ENCODE measurements around the gene TWIST1. TPM values are rescaled to one million over a fixed set of nuclear protein-coding genes. Genes with fewer than 3 reads are reported as not detected.

The TWIST1 gene
- total and polyA plus RNA-seq, 9 donors: 4.6 to 24.5 (median 8.3) TPM

DNA sequence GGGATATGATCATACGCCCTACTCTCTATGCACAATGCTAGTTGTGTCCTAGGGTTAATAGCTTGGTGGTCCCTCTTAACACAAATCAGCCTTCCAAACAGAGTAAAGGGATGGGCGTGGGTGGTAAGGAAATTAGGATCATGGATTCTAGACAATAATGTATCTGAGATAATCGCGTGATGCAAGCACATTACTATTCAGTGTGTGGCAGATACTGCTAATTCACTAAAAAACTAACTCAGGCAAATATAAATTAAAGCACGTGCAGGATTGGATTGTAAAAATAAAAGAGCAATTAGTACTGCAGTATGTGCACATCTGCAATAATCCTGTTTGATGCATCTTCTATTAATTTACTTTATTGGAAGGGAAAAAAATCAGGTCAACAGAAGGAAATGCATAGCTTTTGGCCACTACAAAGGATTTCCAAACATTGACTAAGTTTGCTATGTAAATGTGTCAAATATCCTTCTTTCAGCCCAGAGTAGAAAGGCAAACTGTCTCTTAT lies 22.0 kb downstream of the TWIST1 start:
- no peak for DNase-seq
- Histone ChIP-seq H3K27ac (ENCODE audit: low read length) (no peak overlapping the region), H3K27me3 (ENCODE audit: control insufficient read depth, insufficient read depth, low read length) (no peaks in the 10 kb centered on the region), H3K4me3 (ENCODE audit: low read length) (no peak overlapping the region), H3K9me3 (replicated peaks; ENCODE audit: control insufficient read depth, low read depth, low read length) (no peaks in the 10 kb centered on the region), H3K36me3 (ENCODE audit: control insufficient read depth, insufficient read depth, low read length) (no peaks in the 10 kb centered on the region), H3K4me1 (ENCODE audit: control insufficient read depth, insufficient read depth, low read length) (no peaks in the 10 kb centered on the region)
- no CpG with 5 or more reads among the region's 5 CpGs for WGBS (ENCODE audit: insufficient coverage)

DNA sequence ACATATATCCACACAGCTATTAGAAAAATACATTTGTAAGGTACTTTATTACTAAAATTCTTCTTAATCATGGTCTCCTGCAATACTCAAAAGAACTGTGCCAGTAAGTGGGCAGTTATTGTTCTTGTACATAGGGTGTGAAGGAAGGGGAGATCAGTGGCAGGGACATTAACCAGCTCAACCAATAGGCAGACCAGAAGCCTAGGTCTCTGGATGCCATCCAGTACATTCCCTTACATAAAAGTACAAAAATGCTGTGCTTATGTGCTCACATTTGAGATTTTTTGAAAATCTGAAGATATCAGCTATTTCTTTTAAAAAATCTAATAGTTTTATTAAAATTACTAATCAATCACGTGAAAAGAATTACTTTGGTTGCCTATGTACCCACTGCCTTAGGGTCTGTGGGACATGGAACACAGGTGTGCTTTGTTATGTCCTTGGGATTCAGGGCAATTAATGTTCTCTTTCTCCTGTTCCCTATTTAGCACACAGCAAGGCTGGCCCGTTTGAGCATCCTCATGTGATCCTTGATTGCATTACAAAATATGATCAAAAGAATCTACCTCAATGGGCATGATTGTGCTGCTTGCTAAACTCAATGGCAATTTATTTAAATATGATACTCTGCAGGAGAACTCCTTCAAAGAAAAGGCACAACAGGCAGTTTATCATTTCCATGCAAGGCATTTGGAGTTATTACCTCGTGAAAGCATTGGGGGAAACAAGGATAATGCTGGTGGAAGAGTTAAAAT lies 22.7 kb downstream of the TWIST1 start:
- no peak overlapping the region for H3K4me3 ChIP-seq (ENCODE audit: low read length)
- H3K27me3 ChIP-seq (ENCODE audit: control insufficient read depth, insufficient read depth, low read length): no peaks in the 10 kb centered on the region
- no peak for DNase-seq
- H3K4me1 ChIP-seq (ENCODE audit: control insufficient read depth, insufficient read depth, low read length): no peaks in the 10 kb centered on the region
- no peak overlapping the region for H3K27ac ChIP-seq (ENCODE audit: low read length)
- H3K36me3 ChIP-seq (ENCODE audit: control insufficient read depth, insufficient read depth, low read length): no peaks in the 10 kb centered on the region
- WGBS (ENCODE audit: insufficient coverage): no CpG with 5 or more reads among the region's 3 CpGs
- H3K9me3 ChIP-seq (replicated peaks; ENCODE audit: control insufficient read depth, low read depth, low read length): no peaks in the 10 kb centered on the region

DNA sequence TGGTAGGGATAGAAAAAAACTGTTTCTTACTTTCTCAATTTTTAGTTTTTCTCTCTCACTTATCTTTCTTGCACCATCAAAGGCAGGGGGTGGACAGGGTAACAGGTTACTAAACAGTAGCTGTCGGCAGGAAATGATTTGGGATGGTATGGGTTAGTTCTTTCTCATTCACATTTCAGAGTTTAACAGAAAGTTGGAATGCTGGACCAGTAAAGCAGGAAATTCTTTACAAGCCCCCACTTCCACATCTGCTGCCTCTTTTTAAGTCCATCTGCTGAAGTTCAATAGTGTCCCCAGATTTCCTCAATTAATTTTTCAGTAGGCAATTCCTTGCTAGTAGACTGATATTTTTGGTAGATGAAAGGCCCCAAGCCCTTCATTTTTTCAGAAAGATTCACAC lies 23.3 kb downstream of the TWIST1 start:
- no CpG with 5 or more reads among the region's 1 CpG for WGBS (ENCODE audit: insufficient coverage)
- H3K9me3 ChIP-seq (replicated peaks; ENCODE audit: control insufficient read depth, low read depth, low read length): no peaks in the 10 kb centered on the region

DNA sequence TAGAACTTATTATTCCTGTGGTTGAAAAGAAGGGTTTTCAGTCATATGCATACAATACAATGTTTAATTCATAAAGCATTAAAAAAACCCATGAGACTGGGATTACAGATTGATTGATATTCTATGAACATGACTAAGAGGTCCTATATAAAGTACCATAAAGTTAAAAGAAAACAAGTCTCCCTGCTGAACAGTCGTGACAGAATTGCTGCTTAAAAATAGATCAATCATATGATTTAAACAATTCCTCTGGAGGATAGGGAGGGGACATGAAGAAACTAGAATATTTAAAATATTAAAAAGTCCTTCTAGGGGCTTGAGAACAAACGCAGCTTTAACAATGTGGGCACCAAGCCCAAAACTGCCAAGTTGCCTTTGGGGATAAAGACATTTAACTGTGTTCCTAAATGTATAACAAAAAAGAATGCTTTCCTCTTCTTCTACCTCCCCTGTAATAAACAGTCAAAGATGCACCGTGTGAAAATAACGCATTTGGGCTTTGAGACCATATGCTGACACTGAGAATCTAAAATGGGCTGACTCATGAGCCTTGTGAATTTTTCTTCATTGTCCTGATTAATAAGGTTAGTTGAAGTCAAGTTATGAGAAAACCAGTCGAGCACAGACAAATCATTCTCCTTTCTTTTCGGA lies 25.8 kb downstream of the TWIST1 start:
- Histone ChIP-seq H3K27me3 (ENCODE audit: control insufficient read depth, insufficient read depth, low read length) (no peaks in the 10 kb centered on the region), H3K36me3 (ENCODE audit: control insufficient read depth, insufficient read depth, low read length) (no peaks in the 10 kb centered on the region), H3K27ac (ENCODE audit: low read length) (no peak overlapping the region), H3K9me3 (replicated peaks; ENCODE audit: control insufficient read depth, low read depth, low read length) (no peaks in the 10 kb centered on the region), H3K4me3 (ENCODE audit: low read length) (no peak overlapping the region), H3K4me1 (ENCODE audit: control insufficient read depth, insufficient read depth, low read length) (no peaks in the 10 kb centered on the region)
- no CpG with 5 or more reads among the region's 6 CpGs for WGBS (ENCODE audit: insufficient coverage)
- no peak for DNase-seq

More for the DNA sequence above, 23.3 kb downstream of the TWIST1 start:
- Histone ChIP-seq H3K27ac (ENCODE audit: low read length) (no peak overlapping the region), H3K36me3 (ENCODE audit: control insufficient read depth, insufficient read depth, low read length) (no peaks in the 10 kb centered on the region), H3K4me1 (ENCODE audit: control insufficient read depth, insufficient read depth, low read length) (no peaks in the 10 kb centered on the region), H3K27me3 (ENCODE audit: control insufficient read depth, insufficient read depth, low read length) (no peaks in the 10 kb centered on the region), H3K4me3 (ENCODE audit: low read length) (no peak overlapping the region)
- DNase-seq: no peak

DNA sequence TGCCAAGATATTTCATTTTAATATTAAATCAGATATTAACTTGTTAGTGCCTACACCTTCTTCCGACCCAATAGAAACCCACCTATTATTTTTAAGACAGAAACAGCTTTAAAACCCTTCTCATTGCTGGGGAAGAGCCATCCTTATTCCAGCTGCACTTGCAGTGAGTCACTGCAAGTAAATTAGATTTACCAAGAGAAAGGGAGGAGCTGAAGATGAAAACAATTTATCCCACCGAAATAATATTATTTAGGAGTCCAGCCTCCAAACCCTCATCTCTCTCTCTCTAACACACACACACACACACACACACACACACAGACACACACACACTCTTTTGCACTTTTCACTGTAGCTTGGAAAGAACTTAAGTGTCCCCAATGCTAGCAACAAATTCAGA lies 26.9 kb downstream of the TWIST1 start:
- Histone ChIP-seq H3K36me3 (ENCODE audit: control insufficient read depth, insufficient read depth, low read length) (no peaks in the 10 kb centered on the region), H3K27ac (ENCODE audit: low read length) (no peak overlapping the region), H3K4me1 (ENCODE audit: control insufficient read depth, insufficient read depth, low read length) (no peaks in the 10 kb centered on the region), H3K27me3 (ENCODE audit: control insufficient read depth, insufficient read depth, low read length) (no peaks in the 10 kb centered on the region), H3K4me3 (ENCODE audit: low read length) (no peak overlapping the region), H3K9me3 (replicated peaks; ENCODE audit: control insufficient read depth, low read depth, low read length) (no peaks in the 10 kb centered on the region)
- DNase-seq: no peak
- no CpG with 5 or more reads among the region's 2 CpGs for WGBS (ENCODE audit: insufficient coverage)

DNA sequence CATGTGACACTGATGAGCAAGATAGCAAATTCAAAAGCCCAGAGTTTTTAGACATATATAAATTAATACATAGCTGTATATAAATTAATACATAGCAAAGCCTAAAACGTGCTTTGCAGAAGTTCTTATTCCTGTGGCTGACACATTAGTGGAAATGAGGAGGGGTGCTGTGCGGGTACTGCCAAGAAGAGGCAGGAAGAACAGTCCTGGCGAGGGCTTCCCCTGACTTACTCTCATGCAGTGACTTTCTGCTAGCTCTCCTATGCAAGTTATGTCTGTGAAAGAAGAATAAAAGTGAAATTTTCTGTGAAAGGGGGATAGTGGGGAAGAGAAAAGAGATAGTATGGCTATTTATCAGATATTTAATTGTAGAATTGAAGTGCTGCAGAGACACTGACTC lies 27.6 kb downstream of the TWIST1 start:
- no peak for DNase-seq
- no CpG with 5 or more reads among the region's 3 CpGs for WGBS (ENCODE audit: insufficient coverage)

DNA sequence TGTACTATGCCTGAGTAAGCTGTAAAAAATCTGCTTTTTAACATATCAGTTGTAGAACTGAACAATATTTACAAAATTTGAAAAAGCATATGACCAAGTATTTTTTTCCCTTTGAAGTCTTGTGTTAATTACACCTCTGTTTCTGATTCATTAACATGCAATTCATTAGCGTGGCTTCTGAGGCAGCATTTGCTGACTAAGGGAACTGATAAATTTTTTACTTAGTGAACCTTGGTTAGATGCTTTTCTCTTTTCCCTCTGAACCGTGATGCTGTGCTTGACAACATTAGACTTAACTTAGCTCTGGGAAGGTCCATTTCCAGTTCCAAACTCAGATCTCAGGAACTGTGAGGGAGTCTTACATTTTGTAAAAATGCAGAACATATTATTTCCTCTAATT lies 28.1 kb downstream of the TWIST1 start:
- Histone ChIP-seq H3K27me3 (ENCODE audit: control insufficient read depth, insufficient read depth, low read length) (no peaks in the 10 kb centered on the region), H3K9me3 (replicated peaks; ENCODE audit: control insufficient read depth, low read depth, low read length) (no peaks in the 10 kb centered on the region), H3K27ac (ENCODE audit: low read length) (no peak overlapping the region), H3K4me1 (ENCODE audit: control insufficient read depth, insufficient read depth, low read length) (no peaks in the 10 kb centered on the region), H3K4me3 (ENCODE audit: low read length) (no peak overlapping the region), H3K36me3 (ENCODE audit: control insufficient read depth, insufficient read depth, low read length) (no peaks in the 10 kb centered on the region)
- no CpG with 5 or more reads among the region's 2 CpGs for WGBS (ENCODE audit: insufficient coverage)
- DNase-seq: no peak

More for the DNA sequence above, 27.6 kb downstream of the TWIST1 start:
- no peak overlapping the region for H3K27ac ChIP-seq (ENCODE audit: low read length)
- H3K36me3 ChIP-seq (ENCODE audit: control insufficient read depth, insufficient read depth, low read length): no peaks in the 10 kb centered on the region
- H3K4me3 ChIP-seq (ENCODE audit: low read length): no peak overlapping the region
- no peaks in the 10 kb centered on the region for H3K27me3 ChIP-seq (ENCODE audit: control insufficient read depth, insufficient read depth, low read length)
- H3K4me1 ChIP-seq (ENCODE audit: control insufficient read depth, insufficient read depth, low read length): no peaks in the 10 kb centered on the region
- H3K9me3 ChIP-seq (replicated peaks; ENCODE audit: control insufficient read depth, low read depth, low read length): no peaks in the 10 kb centered on the region

DNA sequence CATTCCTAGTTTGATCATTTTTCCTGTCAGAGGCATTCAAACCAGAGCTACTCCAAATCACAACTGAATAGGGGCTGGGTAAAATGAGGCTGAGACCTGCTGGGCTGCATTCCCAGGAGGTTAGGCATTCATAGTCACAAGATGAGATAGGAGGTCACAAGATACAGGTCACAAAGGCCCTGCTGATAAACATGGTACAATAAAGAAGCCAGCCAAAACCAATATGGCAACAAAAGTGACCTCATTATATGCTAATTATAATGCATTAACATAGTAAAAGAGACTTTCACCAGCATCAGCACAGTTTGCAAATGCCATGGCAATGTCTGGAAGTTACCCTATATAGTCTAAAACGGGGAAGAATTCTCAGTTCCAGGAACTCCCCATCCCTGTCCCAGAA lies 37.3 kb downstream of the TWIST1 start:
- H3K27ac ChIP-seq (ENCODE audit: low read length): no peak overlapping the region
- no peaks in the 10 kb centered on the region for H3K36me3 ChIP-seq (ENCODE audit: control insufficient read depth, insufficient read depth, low read length)
- no peak overlapping the region for H3K4me3 ChIP-seq (ENCODE audit: low read length)
- no peaks in the 10 kb centered on the region for H3K9me3 ChIP-seq (replicated peaks; ENCODE audit: control insufficient read depth, low read depth, low read length)
- H3K27me3 ChIP-seq (ENCODE audit: control insufficient read depth, insufficient read depth, low read length): no peaks in the 10 kb centered on the region
- WGBS (ENCODE audit: insufficient coverage): no CpG with 5 or more reads among the region's 1 CpG
- DNase-seq: no peak
- no peaks in the 10 kb centered on the region for H3K4me1 ChIP-seq (ENCODE audit: control insufficient read depth, insufficient read depth, low read length)

DNA sequence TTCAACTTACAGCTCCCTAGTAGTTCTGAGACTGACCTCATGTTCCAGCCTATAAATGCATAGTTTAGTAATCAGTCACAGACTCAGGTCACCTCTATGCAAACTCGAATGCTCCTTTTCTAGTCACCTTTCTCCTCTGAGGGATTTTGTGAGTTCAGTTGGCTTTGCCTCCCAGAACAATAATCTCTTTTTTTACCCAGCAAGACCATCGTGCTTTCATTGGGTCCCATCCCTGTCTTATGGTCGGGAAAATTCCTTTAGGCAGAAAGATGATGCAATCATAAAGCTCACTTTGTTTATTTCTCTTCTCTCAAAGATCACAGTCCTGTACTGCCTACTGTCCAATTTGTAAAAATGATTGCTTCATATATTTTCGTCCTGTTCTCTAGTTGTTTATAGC lies 38.4 kb downstream of the TWIST1 start:
- Histone ChIP-seq H3K4me3 (ENCODE audit: low read length) (no peak overlapping the region), H3K9me3 (replicated peaks; ENCODE audit: control insufficient read depth, low read depth, low read length) (peaks cover 3% of the 10 kb centered on the region), H3K4me1 (ENCODE audit: control insufficient read depth, insufficient read depth, low read length) (no peaks in the 10 kb centered on the region), H3K27me3 (ENCODE audit: control insufficient read depth, insufficient read depth, low read length) (no peaks in the 10 kb centered on the region), H3K27ac (ENCODE audit: low read length) (no peak overlapping the region), H3K36me3 (ENCODE audit: control insufficient read depth, insufficient read depth, low read length) (no peaks in the 10 kb centered on the region)
- WGBS (ENCODE audit: insufficient coverage): no CpG with 5 or more reads among the region's 4 CpGs
- no peak for DNase-seq

DNA sequence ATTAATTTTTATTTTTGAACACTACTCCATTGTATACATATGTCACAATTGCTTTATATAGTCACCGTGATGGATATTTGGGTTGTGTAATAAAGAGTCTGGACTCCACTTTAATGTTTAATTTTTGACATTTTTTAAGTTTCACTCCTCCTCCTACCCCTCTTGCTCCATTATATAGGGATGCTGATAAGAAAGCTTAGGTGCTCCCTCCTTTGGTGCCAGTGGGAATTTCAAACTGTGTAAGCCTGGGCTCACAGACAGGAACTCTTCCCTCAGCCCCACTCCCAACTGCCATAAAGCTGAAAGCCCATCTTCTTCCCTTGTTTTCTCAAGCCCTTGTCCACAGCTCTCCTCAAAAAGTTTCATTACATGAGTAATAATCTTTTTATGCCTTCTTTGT lies 47.6 kb downstream of the TWIST1 start:
- Histone ChIP-seq H3K4me3 (ENCODE audit: low read length) (no peak overlapping the region), H3K9me3 (replicated peaks; ENCODE audit: control insufficient read depth, low read depth, low read length) (peaks cover 8% of the 10 kb centered on the region), H3K27me3 (ENCODE audit: control insufficient read depth, insufficient read depth, low read length) (no peaks in the 10 kb centered on the region), H3K4me1 (ENCODE audit: control insufficient read depth, insufficient read depth, low read length) (no peaks in the 10 kb centered on the region), H3K36me3 (ENCODE audit: control insufficient read depth, insufficient read depth, low read length) (no peaks in the 10 kb centered on the region), H3K27ac (ENCODE audit: low read length) (no peak overlapping the region)
- no CpG with 5 or more reads among the region's 1 CpG for WGBS (ENCODE audit: insufficient coverage)
- no peak for DNase-seq
